Suprapubic skin (tissue), 4 donors: ENCODE data around the gene KIAA1217. TPM values are rescaled to one million over a fixed set of nuclear protein-coding genes. Genes with fewer than 3 reads are reported as not detected.

Experiments used
- DNase-seq, 2 donors: peaks; one replicate each; pipeline ENCODE4 v3.0.0-alpha.2; 2019; ENCODE audit warnings: low spot score in 2 of 2
- H3K27ac ChIP-seq: fragments of 200-600 bp; sonication (generic); one replicate; pipeline ENCODE4 v1.5.1; 2019
- H3K27me3 ChIP-seq: fragments of 200-600 bp; sonication (generic); one replicate; pipeline ENCODE4 v1.5.1; 2019
- H3K36me3 ChIP-seq: fragments of 200-600 bp; sonication (generic); one replicate; pipeline ENCODE4 v1.5.1; 2019
- H3K4me1 ChIP-seq: fragments of 200-600 bp; sonication (generic); one replicate; pipeline ENCODE4 v1.5.1; 2019
- H3K4me3 ChIP-seq: fragments of 200-600 bp; sonication (generic); one replicate; pipeline ENCODE4 v1.5.1; 2019; ENCODE audit warnings: mild to moderate bottlenecking
- H3K9me3 ChIP-seq: fragments of 200-600 bp; sonication (generic); one replicate; pipeline ENCODE4 v1.5.1; 2019
- EP300 ChIP-seq: sonication (generic); formaldehyde crosslinking; IDR thresholded peaks from one replicate; pipeline ENCODE4 v1.6.1; 2017; ENCODE audit warnings: antibody characterized with exemption
- POLR2A ChIP-seq, 2 donors: fragments of 450-650 bp; IDR thresholded peaks; one replicate each; pipeline ENCODE4 v1.6.1; 2017; ENCODE audit warnings: antibody characterized with exemption in 2 of 2, mild to moderate bottlenecking in 2 of 2, moderate library complexity in 2 of 2
- POLR2AphosphoS5 ChIP-seq, 3 donors: sonication (generic); formaldehyde crosslinking; IDR thresholded peaks; one replicate each; pipeline ENCODE4 v1.6.1; 2017; ENCODE audit warnings: antibody characterized with exemption in 3 of 3
- WGBS: methylation state at CpG from one replicate; pipeline ENCODE4 v1.1.5; 2018; 5-methylcytosine and 5-hydroxymethylcytosine counted together
- total RNA-seq, 4 donors: library from RNA; depleted of rRNA; stranded (reverse); fragments of >200 nt; gene quantifications; one replicate each; pipeline ENCODE4 v1.1.0, GENCODE V29; 2016
- TF ChIP-seq, protein P1 (sequence below), 2 donors: fragments of 200-600 bp in 1 of 2; fragments of 450-650 bp in 1 of 2; sonication (generic) in 1 of 2; IDR thresholded peaks; one replicate each; pipeline ENCODE4 v1.5.1; 2016 to 2019; ENCODE audit warnings: antibody characterized with exemption in 2 of 2, mild to moderate bottlenecking in 1 of 2, moderate library complexity in 1 of 2

KIAA1217 gene
- total RNA-seq, 4 donors from 2014 or later: 59.2 to 109 (median 72.1) TPM

DNA sequence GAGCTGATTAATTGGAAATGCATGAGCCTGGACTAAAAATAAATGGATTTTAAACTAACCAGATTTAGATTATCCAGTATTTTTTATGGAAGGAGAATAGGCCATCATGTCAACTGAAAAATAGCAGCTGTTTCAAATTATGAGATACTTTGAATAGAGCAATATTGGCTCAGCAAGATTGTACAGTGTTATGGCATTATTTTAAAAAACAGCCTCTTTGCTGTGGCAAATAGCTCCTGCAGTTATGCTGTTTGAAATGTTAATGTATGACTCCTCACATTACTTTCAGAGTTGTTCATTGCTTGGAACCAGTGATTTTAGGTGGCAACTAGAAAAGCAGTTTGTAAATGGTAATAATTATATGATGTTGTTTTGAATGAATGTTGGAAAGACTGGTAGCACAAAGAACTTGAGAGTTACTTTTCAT lies 244.5 kb downstream of the KIAA1217 start:
- H3K36me3 ChIP-seq: no peaks in the 10 kb centered on the region
- no peaks in the 10 kb centered on the region for H3K9me3 ChIP-seq
- peaks cover 56% of the 10 kb centered on the region for H3K4me1 ChIP-seq
- H3K27me3 ChIP-seq: no peaks in the 10 kb centered on the region
- TF ChIP-seq POLR2AphosphoS5 (IDR thresholded peaks at IDR 0.05) (no peak), POLR2A (IDR thresholded peaks at IDR 0.05) (no peak), EP300 (no peak)
- TF ChIP-seq, protein P1, sequence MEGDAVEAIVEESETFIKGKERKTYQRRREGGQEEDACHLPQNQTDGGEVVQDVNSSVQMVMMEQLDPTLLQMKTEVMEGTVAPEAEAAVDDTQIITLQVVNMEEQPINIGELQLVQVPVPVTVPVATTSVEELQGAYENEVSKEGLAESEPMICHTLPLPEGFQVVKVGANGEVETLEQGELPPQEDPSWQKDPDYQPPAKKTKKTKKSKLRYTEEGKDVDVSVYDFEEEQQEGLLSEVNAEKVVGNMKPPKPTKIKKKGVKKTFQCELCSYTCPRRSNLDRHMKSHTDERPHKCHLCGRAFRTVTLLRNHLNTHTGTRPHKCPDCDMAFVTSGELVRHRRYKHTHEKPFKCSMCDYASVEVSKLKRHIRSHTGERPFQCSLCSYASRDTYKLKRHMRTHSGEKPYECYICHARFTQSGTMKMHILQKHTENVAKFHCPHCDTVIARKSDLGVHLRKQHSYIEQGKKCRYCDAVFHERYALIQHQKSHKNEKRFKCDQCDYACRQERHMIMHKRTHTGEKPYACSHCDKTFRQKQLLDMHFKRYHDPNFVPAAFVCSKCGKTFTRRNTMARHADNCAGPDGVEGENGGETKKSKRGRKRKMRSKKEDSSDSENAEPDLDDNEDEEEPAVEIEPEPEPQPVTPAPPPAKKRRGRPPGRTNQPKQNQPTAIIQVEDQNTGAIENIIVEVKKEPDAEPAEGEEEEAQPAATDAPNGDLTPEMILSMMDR (IDR thresholded peaks at IDR 0.05): no peak
- no peak for DNase-seq
- peak overlapping the region; percentile 24 for H3K27ac ChIP-seq
- no peak overlapping the region for H3K4me3 ChIP-seq

DNA sequence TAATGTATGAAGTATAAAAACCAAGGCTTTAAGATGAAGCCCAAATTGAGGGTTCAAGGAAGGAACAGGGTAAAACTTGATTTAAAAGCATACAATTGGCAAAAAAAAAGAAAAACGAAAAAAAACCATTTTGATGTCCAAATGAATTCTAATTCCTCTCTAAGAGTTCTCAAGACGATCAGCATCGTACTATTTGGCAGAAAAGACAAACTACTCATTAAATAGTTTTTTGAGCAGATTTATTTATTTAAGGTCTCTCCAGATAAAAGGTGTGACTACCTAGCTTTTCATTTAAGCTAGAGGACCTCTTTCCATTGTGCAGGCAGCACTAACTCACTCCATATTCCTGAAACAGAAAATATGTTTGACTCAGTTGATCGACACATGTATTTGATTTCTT lies 245.0 kb downstream of the KIAA1217 start:
- no peaks in the 10 kb centered on the region for H3K9me3 ChIP-seq
- WGBS: 64% methylated on average over 4 of the region's 4 CpGs
- H3K4me3 ChIP-seq: no peak overlapping the region
- no peak for DNase-seq
- H3K4me1 ChIP-seq: peaks cover 51% of the 10 kb centered on the region
- no peaks in the 10 kb centered on the region for H3K36me3 ChIP-seq
- TF ChIP-seq, protein P1 (IDR thresholded peaks at IDR 0.05): no peak
- no peak for TF ChIP-seq POLR2A (IDR thresholded peaks at IDR 0.05)
- no peaks in the 10 kb centered on the region for H3K27me3 ChIP-seq
- H3K27ac ChIP-seq: no peak overlapping the region

DNA sequence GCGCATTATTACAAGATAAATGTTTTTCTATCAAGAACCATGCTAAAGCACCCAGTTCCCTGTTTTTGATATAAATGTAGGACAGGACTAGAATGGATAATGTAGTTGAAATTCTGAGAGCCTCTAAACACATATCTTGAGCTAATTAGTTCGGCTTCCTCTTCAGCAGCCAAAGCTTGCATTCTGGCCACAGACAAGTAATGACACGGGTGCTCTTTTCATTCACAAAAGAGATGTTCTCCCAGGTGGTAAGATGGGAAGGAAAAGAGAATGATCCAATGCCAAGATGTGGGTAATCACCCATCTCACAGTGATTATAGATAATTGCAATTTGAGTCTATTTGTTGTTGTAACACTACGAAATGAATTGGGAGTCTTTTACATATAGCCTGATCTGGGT lies 246.5 kb downstream of the KIAA1217 start:
- WGBS: 54% methylated on average over 4 of the region's 4 CpGs
- H3K27ac ChIP-seq: peak overlapping the region; percentile 55
- H3K27me3 ChIP-seq: no peaks in the 10 kb centered on the region
- H3K9me3 ChIP-seq: no peaks in the 10 kb centered on the region
- DNase-seq: no peak
- H3K4me3 ChIP-seq: no peak overlapping the region
- H3K4me1 ChIP-seq: peaks cover 36% of the 10 kb centered on the region
- TF ChIP-seq, protein P1 (IDR thresholded peaks at IDR 0.05): no peak
- TF ChIP-seq POLR2AphosphoS5 (IDR thresholded peaks at IDR 0.05) (no peak), POLR2A (IDR thresholded peaks at IDR 0.05) (no peak), EP300 (no peak)
- no peaks in the 10 kb centered on the region for H3K36me3 ChIP-seq

DNA sequence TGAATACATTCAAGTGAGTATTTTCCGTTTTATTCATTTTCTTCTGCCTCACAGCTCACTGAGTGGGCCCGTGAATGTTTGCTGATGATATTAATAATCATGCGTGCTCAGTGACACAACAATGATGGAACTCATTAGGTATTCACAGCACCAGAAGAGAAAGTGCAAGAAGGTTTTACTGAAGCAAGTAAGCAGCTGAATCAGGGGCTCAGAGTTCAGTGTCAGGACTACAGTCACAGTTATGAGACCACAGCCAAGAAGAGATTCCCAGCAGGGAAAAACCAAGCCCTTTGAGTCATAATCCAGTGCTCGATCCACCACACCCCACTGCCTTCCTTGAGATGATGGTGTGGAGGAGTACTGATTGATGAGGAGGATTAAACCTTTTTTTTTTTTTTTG lies 247.4 kb downstream of the KIAA1217 start:
- Histone ChIP-seq H3K27me3 (no peaks in the 10 kb centered on the region), H3K36me3 (no peaks in the 10 kb centered on the region), H3K4me1 (peaks cover 36% of the 10 kb centered on the region), H3K27ac (peak overlapping the region; percentile 55), H3K4me3 (no peak overlapping the region), H3K9me3 (no peaks in the 10 kb centered on the region)
- no peak for DNase-seq
- TF ChIP-seq POLR2A (IDR thresholded peaks at IDR 0.05) (no peak), POLR2AphosphoS5 (IDR thresholded peaks at IDR 0.05) (no peak), EP300 (no peak)
- TF ChIP-seq, protein P1 (IDR thresholded peaks at IDR 0.05): no peak
- 38% methylated on average over 4 of the region's 4 CpGs for WGBS

DNA sequence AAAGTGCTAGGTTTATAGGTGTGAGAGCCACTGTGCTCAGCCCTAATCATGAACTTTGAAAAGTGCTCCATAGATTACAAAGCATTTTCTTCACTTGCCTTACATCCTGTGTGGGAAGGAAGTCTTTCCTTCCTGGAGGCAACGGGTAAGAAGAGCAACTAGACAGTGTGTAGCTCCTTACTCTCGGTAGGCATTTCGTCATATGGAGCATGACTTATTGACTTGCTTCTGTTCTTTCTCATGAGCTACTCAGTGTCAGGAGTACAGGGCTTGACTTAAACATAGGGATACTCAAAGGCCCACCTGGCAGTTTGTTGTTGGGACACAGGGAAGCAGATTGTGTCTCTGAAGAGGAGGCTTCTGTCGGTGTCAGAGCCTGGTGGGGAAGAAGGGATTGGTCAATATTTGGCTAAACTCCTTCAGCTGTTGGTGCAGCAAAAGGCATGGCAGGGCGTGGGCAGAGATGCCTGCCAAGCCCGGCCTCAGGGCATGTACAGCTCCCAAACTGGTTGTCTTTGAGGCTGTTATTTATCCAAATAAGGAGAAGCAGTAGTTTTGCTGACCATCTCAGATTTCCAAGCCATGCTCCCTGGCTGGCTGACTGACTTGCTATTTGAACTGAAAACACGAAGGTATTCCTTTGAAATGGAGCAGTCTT lies 248.9 kb downstream of the KIAA1217 start:
- Histone ChIP-seq H3K4me3 (no peak overlapping the region), H3K27me3 (no peaks in the 10 kb centered on the region), H3K9me3 (no peaks in the 10 kb centered on the region), H3K36me3 (no peaks in the 10 kb centered on the region), H3K27ac (peak overlapping the region; percentile 61), H3K4me1 (peaks cover 36% of the 10 kb centered on the region)
- 46% methylated on average over 7 of the region's 7 CpGs for WGBS
- peak in 1 of 2 donors; percentile 77 for DNase-seq
- TF ChIP-seq EP300: no peak
- no peak for TF ChIP-seq POLR2A (IDR thresholded peaks at IDR 0.05)
- no peak for TF ChIP-seq POLR2AphosphoS5 (IDR thresholded peaks at IDR 0.05)
- TF ChIP-seq, protein P1 (IDR thresholded peaks at IDR 0.05): no peak
